Neural crest cell (in vitro differentiated cells): ENCODE data around the gene RYR2. TPM values are rescaled to one million over a fixed set of nuclear protein-coding genes. Genes with fewer than 3 reads are reported as not detected.

Source experiments
- DNase-seq: peaks from one replicate; pipeline ENCODE4 v3.0.0; 2021; ENCODE audit warnings: low read depth, mixed read lengths, low spot score
- H3K27ac Mint-ChIP-seq: one replicate; pipeline ENCODE4 v1.8.0; 2021; ENCODE audit warnings: mild to moderate bottlenecking, mixed read lengths; ENCODE audit not compliant: unreplicated experiment
- H3K27me3 Mint-ChIP-seq: 2 replicates; pipeline ENCODE4 v1.8.0; 2021; ENCODE audit warnings: low read depth, mild to moderate bottlenecking, mixed read lengths
- H3K36me3 Mint-ChIP-seq: 2 replicates; pipeline ENCODE4 v1.8.0; 2021; ENCODE audit warnings: low read depth, mild to moderate bottlenecking, mixed read lengths
- H3K4me1 Mint-ChIP-seq: 2 replicates; pipeline ENCODE4 v1.8.0; 2021; ENCODE audit warnings: mixed read lengths
- H3K4me3 Mint-ChIP-seq: one replicate; pipeline ENCODE4 v1.8.0; 2021; ENCODE audit warnings: mild to moderate bottlenecking, mixed read lengths
- H3K9me3 Mint-ChIP-seq: 2 replicates; pipeline ENCODE4 v1.8.0; 2021; ENCODE audit warnings: mixed read lengths
- total RNA-seq: library from RNA; stranded (reverse); gene quantifications from 2 replicates; pipeline ENCODE4 v1.2.1, GENCODE V29; 2021
- TF ChIP-seq, protein P1 (sequence below): fragments of 200-600 bp; sonication (generic); conservative IDR thresholded peaks from 2 replicates; pipeline ENCODE4 v1.5.0; 2021; ENCODE audit warnings: antibody characterized with exemption, mild to moderate bottlenecking

RYR2 gene
- total RNA-seq, 1 donor from 2014 or later: 0.07 TPM

DNA sequence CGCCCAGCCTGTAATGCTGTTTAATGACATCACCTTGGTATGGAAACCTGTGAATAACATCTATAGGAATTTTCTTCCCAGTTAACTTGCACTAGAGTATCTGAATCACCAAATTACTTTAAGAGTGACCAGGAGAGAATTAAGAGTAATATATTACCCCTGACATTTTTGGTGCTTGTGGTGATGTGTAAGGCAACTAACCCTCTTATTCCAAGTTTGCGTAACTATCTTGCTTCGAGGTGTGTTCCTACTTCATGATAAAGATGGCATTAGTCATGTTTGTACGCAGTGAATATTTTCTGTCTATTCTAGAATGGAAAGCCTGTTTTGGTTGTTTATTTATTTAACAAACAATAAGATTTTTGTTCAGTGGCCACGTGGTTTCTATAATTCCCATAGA is 717.4 kb downstream of the RYR2 start:
- H3K27ac Mint-ChIP-seq: no peak overlapping the region
- H3K4me3 Mint-ChIP-seq: no peak overlapping the region
- H3K4me1 Mint-ChIP-seq: no peaks in the 10 kb centered on the region
- DNase-seq: no peak
- TF ChIP-seq, protein P1, sequence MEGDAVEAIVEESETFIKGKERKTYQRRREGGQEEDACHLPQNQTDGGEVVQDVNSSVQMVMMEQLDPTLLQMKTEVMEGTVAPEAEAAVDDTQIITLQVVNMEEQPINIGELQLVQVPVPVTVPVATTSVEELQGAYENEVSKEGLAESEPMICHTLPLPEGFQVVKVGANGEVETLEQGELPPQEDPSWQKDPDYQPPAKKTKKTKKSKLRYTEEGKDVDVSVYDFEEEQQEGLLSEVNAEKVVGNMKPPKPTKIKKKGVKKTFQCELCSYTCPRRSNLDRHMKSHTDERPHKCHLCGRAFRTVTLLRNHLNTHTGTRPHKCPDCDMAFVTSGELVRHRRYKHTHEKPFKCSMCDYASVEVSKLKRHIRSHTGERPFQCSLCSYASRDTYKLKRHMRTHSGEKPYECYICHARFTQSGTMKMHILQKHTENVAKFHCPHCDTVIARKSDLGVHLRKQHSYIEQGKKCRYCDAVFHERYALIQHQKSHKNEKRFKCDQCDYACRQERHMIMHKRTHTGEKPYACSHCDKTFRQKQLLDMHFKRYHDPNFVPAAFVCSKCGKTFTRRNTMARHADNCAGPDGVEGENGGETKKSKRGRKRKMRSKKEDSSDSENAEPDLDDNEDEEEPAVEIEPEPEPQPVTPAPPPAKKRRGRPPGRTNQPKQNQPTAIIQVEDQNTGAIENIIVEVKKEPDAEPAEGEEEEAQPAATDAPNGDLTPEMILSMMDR: no peak
- no peaks in the 10 kb centered on the region for H3K27me3 Mint-ChIP-seq
- no peaks in the 10 kb centered on the region for H3K9me3 Mint-ChIP-seq
- no peaks in the 10 kb centered on the region for H3K36me3 Mint-ChIP-seq

DNA sequence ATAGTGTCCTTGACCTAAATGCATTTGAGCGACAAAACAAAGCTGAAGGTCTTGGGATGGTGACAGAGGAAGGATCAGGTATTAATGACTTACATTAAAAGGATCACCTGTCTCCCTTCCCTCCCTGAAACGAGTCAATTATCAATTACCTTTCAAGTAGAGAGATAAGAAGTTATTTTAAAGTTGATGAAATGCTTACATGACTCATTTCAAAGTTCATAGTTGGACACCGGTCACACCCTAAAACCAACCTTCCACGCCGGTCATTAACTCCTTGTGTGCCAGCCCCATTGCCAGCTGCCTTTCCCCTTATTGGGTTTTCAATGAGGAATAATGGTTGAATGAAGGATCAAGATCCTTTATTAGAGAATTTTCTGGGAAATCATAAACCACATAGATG is 719.0 kb downstream of the RYR2 start:
- TF ChIP-seq, protein P1: no peak
- H3K27ac Mint-ChIP-seq: no peak overlapping the region
- no peak overlapping the region for H3K4me3 Mint-ChIP-seq
- H3K4me1 Mint-ChIP-seq: no peaks in the 10 kb centered on the region
- peaks cover 2% of the 10 kb centered on the region for H3K9me3 Mint-ChIP-seq
- no peaks in the 10 kb centered on the region for H3K27me3 Mint-ChIP-seq
- no peak for DNase-seq
- no peaks in the 10 kb centered on the region for H3K36me3 Mint-ChIP-seq

DNA sequence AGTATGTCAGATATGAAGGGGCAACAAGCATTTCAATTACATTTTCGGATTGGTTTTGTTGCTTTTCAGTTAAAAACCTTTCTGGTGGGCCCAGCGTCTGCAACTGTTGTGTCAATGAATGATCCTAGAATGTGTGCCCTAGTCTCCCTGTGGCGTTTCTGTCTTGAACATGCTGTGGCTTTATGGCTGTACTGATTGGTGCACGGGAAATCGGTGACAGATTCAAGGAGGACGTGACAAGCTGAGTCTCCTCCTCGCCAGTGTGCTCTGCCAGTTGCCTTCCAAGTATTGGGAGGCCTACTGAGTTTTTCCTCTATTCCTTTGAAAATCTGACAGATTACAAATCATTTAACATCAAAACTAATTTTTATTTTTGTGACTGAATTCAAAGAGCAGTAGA is 721.2 kb downstream of the RYR2 start:
- TF ChIP-seq, protein P1: no peak
- no peak for DNase-seq
- Mint-ChIP-seq H3K4me3 (no peak overlapping the region), H3K36me3 (no peaks in the 10 kb centered on the region), H3K4me1 (peaks cover 8% of the 10 kb centered on the region), H3K27ac (no peak overlapping the region), H3K9me3 (peaks cover 2% of the 10 kb centered on the region), H3K27me3 (no peaks in the 10 kb centered on the region)

DNA sequence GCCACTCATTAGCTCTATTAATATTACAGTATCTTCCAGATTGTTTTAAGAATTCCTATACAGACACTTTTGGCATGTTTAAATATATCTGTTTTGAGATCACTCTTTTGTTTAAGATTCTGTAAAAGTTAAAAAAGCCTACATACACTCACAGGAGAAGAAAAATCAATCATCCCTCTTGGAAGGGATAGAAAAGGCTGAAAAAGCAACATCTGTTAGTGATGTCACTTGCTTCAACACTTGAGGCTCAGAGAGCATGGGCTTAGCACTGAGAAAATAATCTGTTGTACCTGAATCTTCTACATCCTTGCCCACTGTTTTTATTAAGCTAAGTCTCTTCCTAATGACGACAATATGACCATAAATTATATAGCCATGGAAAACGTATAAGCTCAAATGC is 721.8 kb downstream of the RYR2 start:
- no peak for DNase-seq
- Mint-ChIP-seq H3K4me3 (no peak overlapping the region), H3K36me3 (no peaks in the 10 kb centered on the region), H3K27ac (no peak overlapping the region), H3K9me3 (peaks cover 2% of the 10 kb centered on the region), H3K4me1 (peaks cover 8% of the 10 kb centered on the region), H3K27me3 (no peaks in the 10 kb centered on the region)
- TF ChIP-seq, protein P1: no peak

DNA sequence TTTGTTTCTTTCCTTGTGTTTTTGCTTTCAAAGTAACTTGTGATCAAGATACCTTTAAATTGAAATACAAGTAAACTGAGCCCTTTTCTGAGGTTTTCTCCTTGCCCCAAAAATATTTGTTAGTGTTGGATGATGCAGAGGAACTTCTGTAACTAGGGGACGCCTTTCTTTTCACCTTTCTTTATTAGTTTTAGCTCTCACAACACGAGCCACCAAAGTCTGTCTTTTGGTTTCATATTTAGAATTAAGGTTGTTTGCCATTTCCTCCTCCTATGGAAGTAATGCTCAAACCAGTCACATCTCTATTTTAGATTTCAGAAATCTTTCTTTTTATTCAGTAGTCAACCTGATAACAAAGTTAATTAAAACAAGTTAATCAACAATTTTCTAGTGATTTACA is 727.9 kb downstream of the RYR2 start:
- TF ChIP-seq, protein P1: no peak
- H3K27me3 Mint-ChIP-seq: no peaks in the 10 kb centered on the region

DNA sequence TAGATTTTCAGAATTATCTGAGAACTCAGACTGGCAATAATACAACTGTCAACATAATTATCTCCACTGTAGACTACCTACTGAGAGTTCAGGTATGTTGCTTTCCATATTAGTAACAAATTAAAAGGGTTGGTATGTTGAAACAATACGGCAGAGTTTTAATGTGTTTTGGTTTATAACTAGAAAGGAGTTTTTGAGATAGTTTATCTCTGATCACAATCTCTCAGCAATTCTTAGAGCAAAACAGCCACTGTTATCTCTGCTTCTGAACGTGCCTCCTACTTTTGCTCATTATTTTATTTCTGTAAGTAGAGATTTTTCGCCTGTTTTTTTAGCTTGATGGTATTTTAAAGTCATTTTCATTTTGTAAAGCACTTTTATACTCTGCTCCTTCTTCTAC is 730.0 kb downstream of the RYR2 start:
- TF ChIP-seq, protein P1: no peak
- no peak for DNase-seq
- no peaks in the 10 kb centered on the region for H3K9me3 Mint-ChIP-seq
- no peaks in the 10 kb centered on the region for H3K4me1 Mint-ChIP-seq
- no peaks in the 10 kb centered on the region for H3K36me3 Mint-ChIP-seq
- no peaks in the 10 kb centered on the region for H3K27me3 Mint-ChIP-seq
- H3K27ac Mint-ChIP-seq: no peak overlapping the region
- H3K4me3 Mint-ChIP-seq: no peak overlapping the region

More for the DNA sequence above, 727.9 kb downstream of the RYR2 start:
- peaks cover 8% of the 10 kb centered on the region for H3K4me1 Mint-ChIP-seq
- H3K9me3 Mint-ChIP-seq: peaks cover 2% of the 10 kb centered on the region
- no peak overlapping the region for H3K27ac Mint-ChIP-seq
- H3K36me3 Mint-ChIP-seq: no peaks in the 10 kb centered on the region
- no peak for DNase-seq
- no peak overlapping the region for H3K4me3 Mint-ChIP-seq
